HG02885 (cell line): ENCODE measurements around the gene IFT20.

Source experiments
- ATAC-seq: cut with Tn5 transposase; IDR thresholded peaks from one replicate; pipeline ENCODE4 v1.9.1; 2021; ENCODE audit warnings: mild to moderate bottlenecking; ENCODE audit not compliant: unreplicated experiment, poor library complexity

IFT20 gene

DNA sequence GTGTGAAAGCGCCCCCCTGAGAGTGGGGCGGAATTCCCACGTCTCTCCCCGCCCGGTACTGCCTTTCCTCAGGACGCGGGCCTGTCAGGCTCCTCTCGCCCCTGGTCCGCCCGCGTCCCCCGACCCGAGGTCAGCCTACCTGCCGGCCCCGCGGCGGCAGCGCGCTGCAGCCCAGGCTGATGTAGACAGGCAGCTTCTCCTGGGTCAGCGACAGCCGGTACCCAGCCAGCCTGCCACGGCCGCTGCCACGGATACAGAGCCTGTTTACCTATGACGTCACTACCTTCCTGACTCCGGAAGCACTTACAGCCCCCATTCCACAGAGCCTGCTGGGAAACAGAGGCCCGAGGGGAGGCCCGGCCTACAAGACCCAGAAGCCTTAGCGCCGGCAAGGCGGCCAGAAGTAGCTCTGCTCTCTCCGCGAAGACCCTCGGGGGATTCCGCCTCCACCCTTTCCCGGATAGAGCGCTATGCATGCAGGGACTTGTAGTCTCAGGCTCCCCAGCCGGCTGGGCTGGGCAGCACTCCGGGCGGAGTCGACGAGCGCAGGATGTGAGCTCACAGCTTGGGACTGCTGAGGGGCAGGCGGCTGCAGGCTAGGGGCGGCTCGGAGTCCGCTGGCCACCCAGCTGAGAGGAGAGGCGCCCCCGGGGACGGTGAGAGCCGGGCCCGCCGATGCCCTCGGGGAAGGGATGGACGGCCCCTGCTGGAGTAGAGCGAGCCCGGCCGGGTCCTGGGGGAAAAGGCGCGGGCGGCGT lies at the start of gene IFT20, which contains the start of gene TNFAIP1:
Gene IFT20, minus strand, starts transcription at position 272 of the 758 bp plus-strand sequence. CDS start 3,487 bp downstream, outside the sequence.
Gene TNFAIP1, plus strand, starts transcription at position 561 of the 758 bp plus-strand sequence. CDS start 3,761 bp downstream, outside the sequence.
- ATAC-seq = peak; percentile 95

DNA sequence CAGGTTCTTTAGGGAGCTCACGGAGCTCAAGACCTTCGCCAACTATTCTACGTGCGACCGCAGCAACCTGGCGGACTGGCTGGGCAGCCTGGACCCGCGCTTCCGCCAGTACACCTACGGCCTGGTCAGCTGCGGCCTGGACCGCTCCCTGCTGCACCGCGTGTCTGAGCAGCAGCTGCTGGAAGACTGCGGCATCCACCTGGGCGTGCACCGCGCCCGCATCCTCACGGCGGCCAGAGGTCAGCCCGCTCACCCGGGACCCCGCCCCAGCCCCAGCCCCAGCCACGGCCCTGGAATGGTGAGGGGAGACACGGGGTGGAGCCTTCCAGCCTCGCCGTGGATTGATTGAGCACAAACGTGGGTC lies 49.7 kb upstream of the IFT20 start:
- no peak for ATAC-seq

- no peak for ATAC-seq
Observed at GRCh38 chr17:28384281-28385036, 49.2 kb upstream of the IFT20 start.

DNA sequence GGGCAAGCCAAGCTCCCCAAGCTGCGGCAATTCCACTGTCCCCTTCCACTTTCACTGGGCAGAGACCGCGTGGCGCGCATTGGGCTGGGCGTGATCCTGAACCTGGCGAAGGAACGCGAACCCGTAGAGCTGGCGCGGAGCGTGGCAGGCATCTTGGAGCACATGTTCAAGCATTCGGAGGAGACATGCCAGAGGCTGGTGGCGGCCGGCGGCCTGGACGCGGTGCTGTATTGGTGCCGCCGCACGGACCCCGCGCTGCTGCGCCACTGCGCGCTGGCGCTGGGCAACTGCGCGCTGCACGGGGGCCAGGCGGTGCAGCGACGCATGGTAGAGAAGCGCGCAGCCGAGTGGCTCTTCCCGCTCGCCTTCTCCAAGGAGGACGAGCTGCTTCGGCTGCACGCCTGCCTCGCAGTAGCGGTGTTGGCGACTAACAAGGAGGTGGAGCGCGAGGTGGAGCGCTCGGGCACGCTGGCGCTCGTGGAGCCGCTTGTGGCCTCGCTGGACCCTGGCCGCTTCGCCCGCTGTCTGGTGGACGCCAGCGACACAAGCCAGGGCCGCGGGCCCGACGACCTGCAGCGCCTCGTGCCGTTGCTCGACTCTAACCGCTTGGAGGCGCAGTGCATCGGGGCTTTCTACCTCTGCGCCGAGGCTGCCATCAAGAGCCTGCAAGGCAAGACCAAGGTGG lies 46.0 kb upstream of the IFT20 start:
- ATAC-seq = no peak

- ATAC-seq = no peak
Observed at GRCh38 chr17:28379814-28380801, 44.8 kb upstream of the IFT20 start.

GRCh38 chr17:28372945-28373274 lies 37.6 kb upstream of the IFT20 start:
- no peak for ATAC-seq

GRCh38 chr17:28372203-28372944 lies 37.1 kb upstream of the IFT20 start:
- ATAC-seq = peak; percentile 15

GRCh38 chr17:28371245-28372202 lies 36.3 kb upstream of the IFT20 start, which contains the start of gene SARM1:
TSS of gene SARM1 (plus strand) at chr17:28371694. CDS start at chr17:28372033, 339 bp downstream.
- ATAC-seq = peak; percentile 86

DNA sequence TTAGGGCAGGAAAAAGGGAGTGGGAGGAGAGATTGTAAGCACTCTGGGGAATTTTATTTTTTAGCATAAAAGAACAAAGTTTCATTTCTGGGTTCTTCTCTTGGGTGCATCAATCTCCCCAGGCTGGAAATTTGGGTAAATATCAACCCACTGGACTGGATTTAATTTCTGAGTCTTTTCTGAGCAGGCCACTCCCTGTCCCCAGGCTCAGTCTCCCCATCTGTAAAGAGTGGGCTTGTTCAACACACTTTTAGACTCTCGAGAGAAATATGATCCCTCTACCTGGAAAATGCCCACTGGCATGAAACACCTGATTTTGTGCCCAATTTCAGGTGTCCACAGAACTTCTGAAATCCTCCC lies 35.5 kb upstream of the IFT20 start:
- ATAC-seq = no peak

DNA sequence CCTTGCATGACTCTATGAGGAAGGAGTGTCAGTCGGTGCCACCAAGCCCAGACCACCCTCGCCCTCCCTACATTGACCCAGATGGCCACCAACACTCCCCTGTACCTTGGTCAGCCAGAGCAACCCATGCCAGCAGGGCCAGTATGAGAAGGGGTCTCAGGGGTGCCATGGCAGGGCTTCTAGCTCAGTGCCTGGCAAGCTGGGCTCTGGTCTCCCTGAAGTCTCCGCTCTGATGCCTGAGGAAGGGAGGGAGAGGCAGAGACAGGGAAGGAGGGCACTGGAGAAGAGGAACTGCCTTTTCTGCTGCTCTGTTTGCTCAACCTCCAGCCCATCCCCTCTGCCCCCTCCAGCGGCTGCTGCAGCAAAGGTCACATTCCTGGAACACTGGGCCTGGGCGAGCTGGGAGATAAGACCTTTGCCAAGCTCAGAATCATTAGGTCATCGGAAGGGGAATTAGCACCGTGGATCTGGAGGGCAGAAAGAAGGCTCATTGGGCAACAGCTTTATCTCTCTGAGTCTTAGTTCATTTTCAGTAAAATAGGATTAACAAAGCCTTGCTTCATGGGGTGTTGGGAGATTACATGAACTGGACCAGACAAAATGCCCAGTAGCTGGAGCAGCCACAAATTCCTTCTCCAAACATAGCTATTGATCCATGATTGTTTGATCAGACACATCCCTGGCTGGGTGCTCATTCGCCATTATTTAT lies 34.9 kb upstream of the IFT20 start, which contains the start of gene VTN:
Gene VTN, minus strand, starts transcription at position 273 of the 709 bp plus-strand sequence. Its CDS starts 104 bp downstream, at position 169.
- no peak for ATAC-seq

- no peak for ATAC-seq
Observed at GRCh38 chr17:28369684-28370034, 34.4 kb upstream of the IFT20 start.

DNA sequence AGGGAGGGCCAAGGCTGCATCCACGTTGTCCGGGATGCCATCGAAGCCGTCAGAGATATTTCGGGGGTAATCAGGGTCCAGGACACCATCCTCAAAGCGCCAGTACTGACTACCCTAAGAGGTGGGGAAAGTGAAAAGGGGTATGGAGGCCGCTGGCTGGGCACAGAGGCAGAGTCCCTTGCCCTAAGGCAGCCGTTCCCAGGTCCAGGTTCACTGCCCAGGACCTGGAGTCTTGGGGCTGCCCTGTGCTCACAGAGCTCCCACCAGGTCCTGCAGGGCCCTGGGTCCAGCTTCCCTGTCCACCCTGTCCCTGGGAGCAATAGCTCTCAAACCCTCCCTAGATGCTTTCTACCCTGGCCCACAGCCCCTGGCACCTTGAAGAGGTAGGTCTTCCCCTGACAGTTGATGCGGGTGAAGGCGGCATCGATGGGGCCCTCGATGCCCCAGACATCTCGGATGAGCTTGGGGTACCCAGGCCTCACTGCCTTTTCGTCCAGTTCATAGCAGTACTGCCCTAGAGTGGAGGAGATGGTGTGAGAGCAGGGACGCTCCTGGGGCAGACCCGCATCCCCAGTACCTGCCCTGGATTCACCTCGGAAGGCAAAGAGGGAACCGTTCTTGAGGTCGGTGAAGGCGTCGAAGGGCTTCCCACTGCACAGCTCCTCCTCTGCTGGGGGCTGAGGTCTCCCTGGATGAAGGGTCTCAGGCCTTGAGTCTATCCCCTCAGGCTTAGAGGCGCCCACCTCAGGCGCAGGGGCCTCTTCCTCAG lies 33.8 kb upstream of the IFT20 start:
- no peak for ATAC-seq

- ATAC-seq = no peak
Observed at GRCh38 chr17:28368306-28368831, 33.1 kb upstream of the IFT20 start.

- ATAC-seq = no peak
Observed at GRCh38 chr17:28367641-28368305, 32.5 kb upstream of the IFT20 start.

- no peak for ATAC-seq
Observed at GRCh38 chr17:28366605-28367004, 31.3 kb upstream of the IFT20 start.

- ATAC-seq = no peak
Observed at GRCh38 chr17:28365487-28365886, 30.2 kb upstream of the IFT20 start.
